SKM-1 treated with dmso at 0.1 percent for 144 hours (cell line): ENCODE data around the gene ADPRHL1.
"Not testable (repeated sequence)": the region's sequence is repeated elsewhere in the genome, so short reads cannot be mapped to it uniquely, and the experiment has no call there.

Experiments used
- DNase-seq: peaks from one replicate; lab custom pipeline; 2025; ENCODE audit not compliant: unreplicated experiment; lab: John Stamatoyannopoulos, UW

Gene ADPRHL1

GRCh38 chr13:113373811-113374485 lies 79.3 kb downstream of the ADPRHL1 start:
- DNase-seq, result no peak

- not testable (repeated sequence) for DNase-seq
Observed at GRCh38 chr13:113371701-113372100, 81.6 kb downstream of the ADPRHL1 start.

- DNase-seq, result no peak
Observed at GRCh38 chr13:113371061-113371460, 82.2 kb downstream of the ADPRHL1 start.

GRCh38 chr13:113369881-113370280 lies 83.4 kb downstream of the ADPRHL1 start:
- no peak for DNase-seq

- DNase-seq, result no peak
Observed at GRCh38 chr13:113369189-113369588, 84.1 kb downstream of the ADPRHL1 start.

GRCh38 chr13:113368353-113368752 lies 84.9 kb downstream of the ADPRHL1 start:
- DNase-seq, result not testable (repeated sequence)

GRCh38 chr13:113367771-113368170 lies 85.5 kb downstream of the ADPRHL1 start:
- no peak for DNase-seq

- DNase-seq, result no peak
Observed at GRCh38 chr13:113367020-113367560, 86.2 kb downstream of the ADPRHL1 start.

GRCh38 chr13:113365971-113366588 lies 87.2 kb downstream of the ADPRHL1 start:
- DNase-seq, result no peak

GRCh38 chr13:113365583-113365970 lies 87.7 kb downstream of the ADPRHL1 start:
- no peak for DNase-seq

- DNase-seq, result no peak
Observed at GRCh38 chr13:113364901-113365582, 88.2 kb downstream of the ADPRHL1 start.

- DNase-seq, result no peak
Observed at GRCh38 chr13:113364311-113364889, 88.9 kb downstream of the ADPRHL1 start.

GRCh38 chr13:113361406-113361805 lies 91.9 kb downstream of the ADPRHL1 start:
- no peak for DNase-seq

GRCh38 chr13:113360446-113360845 lies 92.8 kb downstream of the ADPRHL1 start:
- no peak for DNase-seq

- DNase-seq, result no peak
Observed at GRCh38 chr13:113359571-113359970, 93.7 kb downstream of the ADPRHL1 start.

- DNase-seq, result no peak
Observed at GRCh38 chr13:113358653-113359190, 94.6 kb downstream of the ADPRHL1 start.

GRCh38 chr13:113357529-113357928 lies 95.8 kb downstream of the ADPRHL1 start:
- no peak for DNase-seq

- DNase-seq, result no peak
Observed at GRCh38 chr13:113356596-113356995, 96.7 kb downstream of the ADPRHL1 start.

- no peak for DNase-seq
Observed at GRCh38 chr13:113355621-113356020, 97.7 kb downstream of the ADPRHL1 start.

- DNase-seq, result no peak
Observed at GRCh38 chr13:113354831-113355610, 98.3 kb downstream of the ADPRHL1 start.

GRCh38 chr13:113353254-113353653 lies 100.0 kb downstream of the ADPRHL1 start:
- DNase-seq, result no peak
